IPS-20b (cell line): ENCODE results near the gene KLK15.

Source experiments
- H3K27ac ChIP-seq: one replicate; pipeline ENCODE4 v1.5.1; 2013; ENCODE audit warnings: low read length
- H3K27me3 ChIP-seq: 2 replicates; pipeline ENCODE4 v1.6.1; 2013; ENCODE audit warnings: mild to moderate bottlenecking, low read length, inconsistent platforms; ENCODE audit not compliant: insufficient read depth
- H3K36me3 ChIP-seq: 2 replicates; pipeline ENCODE4 v1.6.1; 2013; ENCODE audit warnings: low read depth, mild to moderate bottlenecking, inconsistent platforms, low read length, moderate library complexity; ENCODE audit not compliant: insufficient read depth
- H3K4me1 ChIP-seq: 2 replicates; pipeline ENCODE4 v1.6.1; 2013; ENCODE audit warnings: mild to moderate bottlenecking, control low read depth, inconsistent platforms, low read length, moderate library complexity; ENCODE audit not compliant: insufficient read depth
- H3K4me3 ChIP-seq: 2 replicates; pipeline ENCODE4 v1.5.1; 2013; ENCODE audit warnings: mild to moderate bottlenecking, low read length, inconsistent platforms
- H3K9ac ChIP-seq: 2 replicates; pipeline ENCODE4 v1.6.1; 2013; ENCODE audit warnings: low read depth, mild to moderate bottlenecking, inconsistent platforms, low read length, moderate library complexity
- H3K9me3 ChIP-seq: 2 replicates; pipeline ENCODE4 v1.6.1; 2013; ENCODE audit warnings: mild to moderate bottlenecking, low read depth, low read length, inconsistent platforms; ENCODE audit not compliant: insufficient read depth

KLK15 gene

GRCh38 chr19:50777830-50778303 lies 55.5 kb downstream of the KLK15 start:
- H3K4me1 ChIP-seq = no peaks in the 10 kb centered on the region; the same call in 1 of the 2 replicates
- H3K36me3 ChIP-seq = no peaks in the 10 kb centered on the region
- no peak overlapping the region for H3K27ac ChIP-seq
- H3K4me3 ChIP-seq = peak overlapping the region; percentile 1; the same call in 1 of the 2 replicates
- H3K9ac ChIP-seq = no peak overlapping the region
- H3K27me3 ChIP-seq = peaks cover 53% of the 10 kb centered on the region
- peaks cover 31% of the 10 kb centered on the region; the same call in 1 of the 2 replicates for H3K9me3 ChIP-seq

- peaks cover 53% of the 10 kb centered on the region for H3K27me3 ChIP-seq
Measured at GRCh38 chr19:50777261-50777660, 56.1 kb downstream of the KLK15 start.

GRCh38 chr19:50776131-50776530 lies 57.2 kb downstream of the KLK15 start:
- peaks cover 36% of the 10 kb centered on the region; the same call in 1 of the 2 replicates for H3K9me3 ChIP-seq
- no peaks in the 10 kb centered on the region for H3K36me3 ChIP-seq
- no peak overlapping the region for H3K9ac ChIP-seq
- peaks cover 52% of the 10 kb centered on the region for H3K27me3 ChIP-seq
- no peaks in the 10 kb centered on the region; the same call in 1 of the 2 replicates for H3K4me1 ChIP-seq
- no peak overlapping the region for H3K4me3 ChIP-seq
- no peak overlapping the region for H3K27ac ChIP-seq

More at GRCh38 chr19:50777261-50777660, 56.1 kb downstream of the KLK15 start:
- Histone ChIP-seq H3K27ac (no peak overlapping the region), H3K36me3 (no peaks in the 10 kb centered on the region), H3K9me3 (peaks cover 35% of the 10 kb centered on the region; the same call in 1 of the 2 replicates), H3K4me1 (no peaks in the 10 kb centered on the region; the same call in 1 of the 2 replicates), H3K4me3 (no peak overlapping the region), H3K9ac (no peak overlapping the region)
